HG03442 (cell line): Measurements from ENCODE around the gene MBOAT1.

ENCODE experiments used
- ATAC-seq: cut with Tn5 transposase; IDR thresholded peaks from one replicate; pipeline ENCODE4 v1.9.1; 2021; ENCODE audit warnings: mild to moderate bottlenecking, moderate library complexity; ENCODE audit not compliant: unreplicated experiment

MBOAT1 gene

DNA sequence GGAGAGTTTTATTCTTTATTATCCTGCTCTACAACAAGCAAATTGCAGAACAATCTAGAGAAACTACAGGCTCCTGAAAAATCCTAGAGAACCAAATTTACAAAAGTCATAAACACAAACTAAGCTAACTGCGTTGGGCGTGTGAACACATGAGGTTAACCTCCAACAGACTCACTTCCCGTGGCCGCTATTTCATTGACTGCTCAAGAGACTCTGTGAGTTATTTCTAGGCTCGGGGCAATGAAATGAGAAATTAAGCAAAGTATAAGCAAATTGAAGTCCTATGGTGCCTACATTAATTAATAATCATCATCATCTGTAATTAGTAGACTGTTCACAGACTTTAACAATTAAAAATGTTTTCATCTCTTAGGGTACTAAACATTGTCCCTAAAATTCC lies 100.0 kb downstream of the MBOAT1 start:
- ATAC-seq: no peak

DNA sequence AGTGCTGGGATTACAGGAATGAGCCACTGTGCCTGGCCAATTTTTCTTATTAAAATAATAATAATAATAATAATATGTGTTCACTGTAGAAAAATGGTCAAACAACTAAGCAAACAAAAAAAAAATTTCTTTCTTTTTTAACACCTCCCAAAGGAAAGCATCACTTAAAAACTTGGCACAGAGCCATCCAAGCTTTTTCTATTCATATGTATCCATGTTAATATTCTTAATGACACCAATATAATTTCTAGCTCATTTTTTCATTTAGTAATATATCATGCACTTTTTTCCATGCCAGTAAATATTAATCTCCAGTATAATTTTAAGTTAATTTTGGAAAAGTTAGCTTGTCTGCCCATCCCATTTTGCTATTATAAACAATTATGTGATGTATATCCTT lies 101.8 kb downstream of the MBOAT1 start:
- no peak for ATAC-seq

DNA sequence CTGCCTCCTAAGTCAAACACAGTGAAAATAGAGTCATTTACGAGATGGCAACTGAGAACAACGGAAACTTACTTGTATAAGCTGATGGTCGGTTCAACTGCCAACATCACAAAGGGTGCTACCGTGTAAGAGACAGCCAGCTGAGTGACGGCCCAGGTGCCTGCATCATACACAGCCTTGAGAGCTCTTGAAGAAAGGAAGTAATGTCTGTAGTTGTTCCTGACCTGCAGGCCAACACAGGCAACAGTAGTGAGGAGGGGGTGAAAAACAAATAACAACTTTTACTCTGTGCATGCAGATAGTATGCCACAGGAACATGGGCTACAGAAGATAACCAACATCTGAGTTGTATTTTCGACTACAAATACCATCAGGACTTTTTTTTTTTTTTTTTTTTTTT lies 102.7 kb downstream of the MBOAT1 start:
- no peak for ATAC-seq

DNA sequence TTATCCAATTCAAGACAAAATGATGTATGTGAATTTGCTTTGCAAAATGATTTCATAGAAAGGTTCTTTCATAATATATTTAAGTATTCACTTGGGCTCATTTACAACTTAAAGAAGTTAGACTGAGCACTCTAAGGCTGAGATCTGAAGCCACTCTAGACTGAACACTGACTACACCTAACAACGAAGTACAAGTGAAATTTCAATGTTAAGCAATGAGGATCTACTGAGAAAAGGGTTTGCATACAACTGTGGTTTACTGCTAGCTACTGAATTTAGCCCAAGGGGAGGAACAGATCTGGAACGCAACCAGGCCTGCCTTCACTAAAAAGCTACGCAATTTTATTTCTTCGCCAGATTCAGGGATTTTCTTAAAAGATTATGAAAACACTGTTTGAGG lies 106.4 kb downstream of the MBOAT1 start:
- no peak for ATAC-seq

DNA sequence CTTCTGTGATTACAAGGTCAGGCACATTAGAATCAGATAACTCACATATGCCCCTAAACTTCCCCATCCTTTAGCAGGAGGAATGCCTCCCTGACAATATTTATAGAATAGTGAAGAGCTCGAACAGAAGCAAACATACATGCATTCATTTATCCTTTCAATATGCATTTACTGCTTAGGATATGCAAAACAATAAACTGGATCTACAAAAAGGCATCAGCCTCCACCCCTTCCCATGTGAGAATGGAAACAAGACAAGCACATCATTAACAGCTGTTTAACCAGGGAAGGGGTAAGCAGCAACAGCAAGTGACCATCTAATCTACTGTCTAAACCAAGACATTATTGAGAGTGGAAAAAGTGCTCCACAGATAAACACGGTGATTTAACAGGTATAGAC lies 107.6 kb downstream of the MBOAT1 start:
- no peak for ATAC-seq

DNA sequence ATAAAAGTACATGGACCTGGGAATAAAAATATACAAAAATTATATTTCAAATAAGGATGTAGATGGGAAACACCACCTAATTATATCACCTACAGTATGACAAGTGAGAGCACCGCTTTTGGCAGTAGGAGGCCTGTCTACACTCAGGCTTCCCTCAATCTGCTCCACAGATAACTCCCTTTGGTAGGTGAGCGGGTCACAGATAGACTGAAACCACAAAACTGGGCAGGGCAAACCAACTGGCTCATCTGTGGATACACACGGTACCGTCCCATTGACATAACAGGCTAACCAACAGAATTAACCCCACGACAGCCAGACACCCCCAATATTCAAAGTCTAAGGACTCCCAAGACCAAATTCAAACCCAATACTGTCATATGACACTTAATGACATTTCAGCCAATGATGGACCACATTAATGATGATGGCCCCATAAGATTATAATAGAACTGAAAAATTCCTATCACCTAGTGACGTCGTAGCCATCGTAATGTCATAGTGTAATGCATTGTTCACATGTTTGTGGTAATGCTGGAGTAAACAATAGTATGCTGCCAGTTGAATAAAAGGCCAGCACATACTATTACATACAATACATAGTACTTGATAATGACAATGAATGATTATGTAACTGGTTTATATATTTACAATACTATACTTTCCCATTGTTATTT lies 109.7 kb downstream of the MBOAT1 start:
- ATAC-seq: no peak

DNA sequence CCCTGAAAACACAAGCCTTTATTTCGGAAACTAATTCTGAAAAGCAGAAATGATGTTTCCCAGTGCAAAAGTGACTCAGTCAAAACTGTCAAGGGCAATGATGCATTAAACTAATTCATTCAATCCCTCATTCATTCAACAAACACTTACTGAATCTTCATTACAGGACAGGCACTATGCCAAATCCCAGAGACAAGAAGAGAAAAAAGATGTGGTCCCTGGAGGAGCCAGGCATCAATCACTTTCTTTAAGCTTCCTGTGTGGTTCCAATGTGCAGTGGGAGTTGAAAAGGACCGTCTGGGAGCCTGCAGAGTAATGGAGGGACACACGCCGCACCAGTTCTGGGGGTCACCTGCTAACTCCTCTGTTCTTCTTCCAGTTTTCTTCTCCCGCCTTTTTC lies 113.1 kb downstream of the MBOAT1 start:
- no peak for ATAC-seq

DNA sequence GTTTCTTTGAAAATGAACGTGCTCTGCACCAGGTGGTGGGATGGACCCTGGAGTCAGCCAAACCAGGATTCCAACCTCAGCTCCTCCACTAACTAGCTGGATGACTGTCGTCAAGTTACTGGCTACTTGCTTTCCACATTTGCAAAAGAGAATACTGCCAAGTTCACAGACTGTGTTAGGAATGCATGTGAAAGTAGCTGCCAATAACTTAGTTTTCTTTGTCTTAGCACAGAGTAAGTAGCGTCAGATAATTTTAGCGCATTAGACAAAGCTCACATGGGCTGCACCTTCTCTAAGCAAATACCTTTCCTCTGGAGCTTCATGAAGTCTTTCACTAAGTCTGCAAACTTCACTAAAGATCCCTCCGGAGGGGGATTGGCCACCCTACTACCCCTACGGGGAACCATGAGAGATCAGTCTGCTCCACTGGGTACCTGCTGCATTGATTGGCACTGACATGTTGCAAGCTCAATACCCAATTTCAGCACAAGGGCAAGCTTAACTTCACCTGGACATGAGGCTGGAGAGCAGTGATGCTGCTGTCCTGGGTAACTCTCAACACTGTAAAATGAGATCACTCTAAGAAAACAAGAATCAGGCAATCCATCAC lies 113.9 kb downstream of the MBOAT1 start:
- no peak for ATAC-seq

DNA sequence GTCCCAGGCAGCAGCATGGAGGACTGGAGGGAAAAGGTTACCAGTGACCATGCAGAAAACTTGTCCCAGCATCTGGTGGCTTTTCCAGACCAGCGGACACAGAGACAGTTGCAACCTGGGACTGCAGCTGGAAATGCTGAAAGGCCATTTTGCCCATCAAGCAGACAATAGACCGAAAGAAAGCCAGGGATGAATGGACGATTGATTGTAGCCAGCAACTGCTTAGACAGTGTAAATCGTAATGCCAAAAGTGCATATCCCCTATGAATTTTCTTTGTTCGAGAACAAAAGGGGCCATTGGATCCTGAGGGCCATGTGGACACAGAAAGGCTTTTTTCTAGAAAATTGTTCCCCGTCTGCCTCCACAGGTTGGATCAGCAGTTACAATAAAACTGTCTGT lies 115.7 kb downstream of the MBOAT1 start:
- ATAC-seq: no peak

DNA sequence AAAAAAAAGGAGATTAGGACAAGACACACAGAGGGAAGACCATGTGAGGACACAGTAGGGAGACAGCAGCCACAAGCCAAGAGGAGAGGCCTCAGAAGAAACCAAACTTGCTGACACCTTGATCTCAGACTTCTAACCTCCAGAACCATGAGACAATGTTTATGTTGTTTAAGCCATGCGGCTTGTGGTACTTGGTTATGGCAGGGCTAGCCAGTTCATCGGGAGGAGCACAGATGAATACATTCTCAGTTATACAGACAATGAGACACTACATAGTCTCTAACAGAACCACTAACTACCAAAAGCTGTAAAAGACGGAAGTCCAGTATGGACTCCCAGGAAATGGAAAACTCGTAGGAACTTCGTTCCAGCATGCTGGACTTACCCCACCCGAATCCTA lies 116.8 kb downstream of the MBOAT1 start:
- ATAC-seq: no peak

DNA sequence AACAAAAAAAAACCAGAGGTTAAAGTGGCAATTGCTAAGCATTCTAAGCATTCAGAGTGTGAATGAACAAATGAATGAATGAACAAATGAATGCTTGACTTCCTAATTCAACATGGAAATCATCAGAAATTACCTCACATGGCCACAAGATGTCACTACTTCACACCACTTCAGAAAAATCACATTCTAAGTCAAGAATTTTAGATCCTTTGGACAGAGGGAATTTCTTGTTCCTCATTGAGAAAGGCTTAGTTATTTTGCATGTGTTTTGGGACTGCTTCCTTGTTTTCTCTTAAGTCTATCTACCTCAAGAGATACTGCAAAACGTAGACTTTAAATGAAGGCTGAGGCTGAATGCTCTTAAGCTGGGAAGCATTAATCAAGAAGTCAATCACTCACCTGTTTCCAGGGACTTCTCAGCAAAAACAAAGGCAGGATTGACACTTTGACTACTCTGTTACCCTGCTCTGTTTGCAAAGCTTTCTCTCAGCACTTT lies 120.2 kb downstream of the MBOAT1 start:
- peak; percentile 69 for ATAC-seq

DNA sequence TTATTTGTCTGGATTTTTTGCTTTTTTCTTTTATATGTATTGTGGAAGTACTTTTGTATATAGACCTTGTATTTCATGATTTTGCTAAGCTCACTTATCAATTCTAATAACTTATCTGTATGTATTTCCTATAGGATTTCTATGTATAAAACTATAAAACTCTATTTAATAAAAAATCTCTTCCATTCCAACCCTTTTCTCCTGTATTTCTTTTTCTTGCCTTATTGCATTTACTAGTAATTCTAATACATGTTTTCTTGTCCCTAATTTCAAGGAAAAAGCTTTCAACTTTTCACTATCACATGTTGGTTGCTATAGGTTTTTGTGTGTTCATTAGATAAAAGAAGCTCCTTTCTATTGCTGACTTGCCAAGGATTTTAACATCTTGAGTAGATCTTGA lies 125.3 kb downstream of the MBOAT1 start:
- no peak for ATAC-seq

DNA sequence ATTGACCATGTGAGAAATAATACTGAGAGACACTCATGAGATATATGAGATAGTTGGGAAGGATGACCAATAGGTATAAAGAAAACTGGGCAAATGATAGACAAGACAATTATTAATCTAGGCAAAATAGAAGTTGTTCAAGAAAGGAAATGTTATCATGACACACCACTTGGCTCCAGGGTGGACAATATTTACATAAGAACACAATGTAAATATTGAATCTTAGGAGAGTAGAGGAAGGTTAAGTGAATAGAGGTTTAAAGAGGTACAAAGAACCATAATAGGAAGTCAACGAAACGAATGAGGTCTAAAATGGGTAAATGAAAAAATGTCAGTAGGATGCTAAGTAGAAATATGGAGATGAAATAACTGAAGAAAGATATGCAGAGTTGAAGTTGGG lies 126.5 kb downstream of the MBOAT1 start:
- ATAC-seq: no peak

DNA sequence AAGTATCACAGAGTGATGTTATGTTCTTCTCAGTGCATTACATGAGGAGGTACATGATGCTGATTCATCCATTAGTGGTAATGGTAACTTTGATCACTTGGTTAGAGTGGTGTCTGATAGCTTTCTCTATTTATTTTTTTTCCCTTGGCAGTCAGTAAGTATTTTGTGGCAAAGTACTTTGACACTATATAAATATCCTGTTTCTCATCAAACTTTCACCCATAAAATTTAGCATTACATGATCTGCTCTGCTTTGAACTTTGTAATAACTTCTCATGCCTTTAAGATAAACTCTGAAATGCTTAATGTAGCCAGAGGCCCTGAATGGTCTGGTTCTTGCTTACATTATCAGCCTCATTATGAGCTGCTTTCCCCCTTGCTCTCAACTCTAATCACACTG lies 127.9 kb downstream of the MBOAT1 start:
- no peak for ATAC-seq

DNA sequence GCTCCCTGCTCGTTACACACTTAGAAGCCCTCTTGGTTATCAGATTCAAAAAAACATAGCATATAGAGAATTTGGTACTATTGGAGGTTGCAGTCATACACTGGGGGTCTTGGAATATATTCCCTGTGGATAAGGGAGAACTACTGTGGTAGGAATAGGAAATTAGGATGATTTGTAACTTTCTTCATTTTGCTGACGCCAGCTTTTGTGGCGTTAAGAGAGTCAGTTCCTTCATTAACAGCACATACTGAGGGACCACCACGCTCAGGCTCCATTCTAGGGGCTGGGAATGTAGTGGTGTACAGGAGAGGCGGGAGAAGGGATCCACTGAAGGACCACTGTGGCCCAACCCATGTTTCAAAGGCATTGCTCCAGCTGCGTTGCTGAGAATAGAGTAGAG lies 140.3 kb downstream of the MBOAT1 start:
- no peak for ATAC-seq

DNA sequence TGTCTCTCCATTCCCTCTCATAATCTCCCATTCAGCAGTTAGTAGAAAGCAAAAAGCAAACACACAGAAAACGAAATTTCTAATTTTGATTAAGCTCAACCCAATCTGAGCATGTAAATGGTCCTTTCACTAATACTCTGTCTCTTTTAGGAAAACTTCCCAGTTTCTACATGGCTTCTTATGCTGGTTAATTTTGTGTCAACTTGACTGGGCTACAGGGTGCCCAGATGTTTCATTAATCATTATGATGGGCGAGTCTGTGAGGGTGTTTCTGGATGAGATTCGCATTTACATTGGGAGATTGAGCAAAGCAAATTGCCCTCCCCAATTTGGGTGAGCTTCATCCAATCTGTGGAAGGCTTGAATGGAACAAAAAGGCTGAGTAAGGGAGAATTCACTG lies 142.2 kb downstream of the MBOAT1 start:
- ATAC-seq: no peak

DNA sequence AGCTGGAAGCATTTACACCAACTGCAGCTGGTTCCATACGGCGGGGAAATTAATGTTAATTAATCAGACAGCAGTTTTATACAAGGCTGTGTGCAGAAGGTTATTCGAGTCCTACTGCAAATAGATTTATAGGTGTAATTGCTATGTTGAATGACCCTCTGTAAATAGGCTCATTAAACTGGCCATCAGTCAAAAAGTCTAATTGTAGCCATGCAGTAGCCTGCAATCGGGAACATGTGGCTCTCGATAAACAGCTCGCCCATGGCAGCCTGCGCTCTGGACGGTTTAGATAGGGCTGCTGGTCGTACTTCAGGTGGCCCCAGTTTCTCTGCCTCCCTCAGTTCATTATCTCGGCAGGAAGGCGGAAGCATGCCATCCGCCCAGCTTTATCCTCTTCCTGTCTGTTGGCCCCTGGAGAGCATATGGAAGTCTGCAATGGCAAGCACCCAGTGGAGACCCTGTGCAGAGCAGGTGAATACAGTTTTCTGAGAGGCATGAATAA lies 143.2 kb downstream of the MBOAT1 start:
- no peak for ATAC-seq

DNA sequence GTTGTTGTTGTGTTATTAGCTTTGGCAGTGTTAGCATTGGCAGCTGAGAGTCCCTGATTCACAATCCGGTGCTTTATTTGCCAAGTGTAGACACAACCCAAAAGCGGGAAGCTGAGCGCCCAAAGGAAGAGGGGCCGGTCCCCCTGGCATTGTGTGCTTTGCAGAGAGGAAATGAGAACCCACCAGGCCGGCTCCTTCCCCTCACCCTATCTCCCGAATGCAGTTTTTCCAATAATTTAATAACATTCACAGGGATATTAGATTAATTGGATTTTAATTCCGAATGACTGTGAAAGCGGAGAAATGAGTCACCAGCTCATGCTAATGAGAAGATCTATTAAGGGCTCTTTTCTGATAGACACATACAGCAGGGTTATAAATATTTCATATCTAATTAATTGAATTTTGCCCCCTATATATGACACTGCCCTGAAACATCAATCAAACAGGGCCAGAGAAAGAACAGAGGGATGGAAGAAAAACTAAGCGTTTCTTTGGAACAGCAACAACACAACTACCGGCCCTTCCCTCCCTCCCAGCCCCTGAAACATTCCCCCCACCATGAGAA lies 143.8 kb downstream of the MBOAT1 start:
- ATAC-seq: no peak

DNA sequence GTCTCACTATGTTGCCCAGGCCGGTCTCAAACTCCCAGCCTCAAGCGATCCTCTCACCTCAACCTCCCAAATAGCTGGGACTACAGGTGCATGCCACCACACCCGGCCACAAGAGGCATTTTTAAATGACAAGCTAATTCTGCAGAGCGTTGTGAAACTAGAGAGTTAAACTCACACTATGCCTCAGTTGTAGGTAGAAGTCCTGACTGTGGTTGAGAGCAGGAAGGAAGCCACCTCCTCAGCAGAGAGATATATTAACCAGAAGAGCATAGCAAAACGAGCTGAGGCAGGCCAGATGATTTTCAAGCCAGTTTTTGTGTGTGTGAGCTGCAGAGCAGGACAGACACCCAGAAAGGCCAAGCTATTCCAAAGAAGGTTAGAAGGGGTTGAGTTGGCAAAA lies 150.3 kb downstream of the MBOAT1 start:
- peak; percentile 70 for ATAC-seq

DNA sequence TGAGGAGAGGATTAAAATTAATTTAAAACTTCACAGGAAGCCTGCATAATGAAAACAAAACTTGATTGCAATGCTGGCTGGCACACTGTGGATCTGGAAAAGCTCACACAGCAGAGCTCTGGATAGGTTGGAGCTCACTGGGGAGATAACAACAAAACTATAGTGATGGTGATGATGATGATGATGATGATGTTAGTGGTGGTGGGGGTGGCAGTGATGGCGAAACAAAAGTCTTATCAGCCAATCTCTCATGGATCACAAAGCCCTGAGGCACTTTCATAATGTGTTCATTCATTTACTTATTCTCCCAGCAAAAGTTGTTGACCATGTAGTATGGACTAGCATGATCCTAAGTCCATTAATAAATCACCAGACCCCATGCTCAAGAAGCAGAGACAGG lies 152.0 kb downstream of the MBOAT1 start:
- no peak for ATAC-seq

DNA sequence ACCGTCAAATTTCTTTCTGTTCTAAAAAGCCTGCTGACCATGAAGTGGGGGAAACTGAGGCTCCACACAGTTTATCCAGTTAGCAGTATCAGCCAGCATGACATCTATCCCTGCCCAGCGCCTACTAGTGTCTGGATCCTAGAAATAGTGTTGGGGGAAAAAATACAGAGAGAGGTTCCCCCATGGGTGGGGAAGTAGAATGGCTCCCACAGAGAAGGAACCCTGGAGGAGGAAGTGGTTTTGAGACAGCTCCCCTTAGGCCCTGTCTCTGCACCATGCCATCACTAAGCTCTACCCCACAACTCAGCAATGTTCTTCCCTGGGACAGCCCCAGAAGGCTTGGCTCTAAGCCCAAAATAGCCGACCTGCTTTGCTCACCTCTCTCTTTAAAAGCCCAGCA lies 153.4 kb downstream of the MBOAT1 start:
- ATAC-seq: no peak

DNA sequence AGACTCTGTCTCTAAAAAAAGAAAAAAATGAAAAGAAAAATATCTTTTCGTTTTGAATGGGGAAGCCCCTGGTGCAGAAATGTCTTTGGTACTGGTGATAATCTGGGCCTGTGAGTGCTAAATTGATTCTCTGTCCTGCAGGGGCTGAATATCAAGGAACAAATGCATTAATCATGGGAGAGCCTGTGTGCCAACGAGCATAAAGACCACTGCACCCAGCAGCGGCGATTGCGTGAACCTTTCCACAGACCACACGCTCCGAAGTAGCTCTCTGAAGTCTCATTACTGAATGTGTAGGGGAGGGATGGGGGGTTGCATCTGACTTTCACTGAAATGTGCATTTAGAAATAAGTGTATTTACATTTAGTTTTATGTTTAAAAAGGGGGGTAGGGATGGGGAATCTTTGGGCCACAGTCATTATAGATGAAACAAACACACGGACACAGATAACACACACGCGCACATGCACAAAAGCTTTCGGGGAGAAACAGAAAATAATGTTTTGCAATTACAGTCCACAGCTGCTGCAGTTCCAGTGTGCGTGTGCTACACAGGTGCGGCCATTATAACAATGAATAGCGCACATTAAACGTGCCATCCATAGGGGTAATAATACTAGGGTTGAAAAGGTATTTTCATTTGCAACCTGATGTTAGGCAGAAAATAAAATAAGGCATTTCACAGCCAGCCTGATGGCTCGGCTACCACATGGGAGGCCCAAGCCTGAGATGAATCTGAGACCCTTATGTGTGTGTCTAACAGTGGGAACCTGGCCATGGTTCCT lies 154.0 kb downstream of the MBOAT1 start:
- ATAC-seq: no peak
